Retinal pigment epithelial cell (primary cell): Measurements from ENCODE around the gene EIF3F.
A peak's percentile ranks its signal among the peaks of the same experiment; 100 is the strongest.

ENCODE experiments used
- DNase-seq: peaks from one replicate; pipeline ENCODE4 v3.0.0-alpha.2; 2010; ENCODE audit warnings: low read depth
- H3K4me3 ChIP-seq: 2 replicates; pipeline ENCODE4 v1.5.1; 2011; ENCODE audit warnings: mild to moderate bottlenecking, low read length, control low read depth, moderate library complexity
- TF ChIP-seq, protein P1 (sequence below): conservative IDR thresholded peaks from 2 replicates; pipeline ENCODE4 v1.5.1; 2011; ENCODE audit warnings: low read depth, low read length, control low read depth, inconsistent platforms

EIF3F gene, protein sequence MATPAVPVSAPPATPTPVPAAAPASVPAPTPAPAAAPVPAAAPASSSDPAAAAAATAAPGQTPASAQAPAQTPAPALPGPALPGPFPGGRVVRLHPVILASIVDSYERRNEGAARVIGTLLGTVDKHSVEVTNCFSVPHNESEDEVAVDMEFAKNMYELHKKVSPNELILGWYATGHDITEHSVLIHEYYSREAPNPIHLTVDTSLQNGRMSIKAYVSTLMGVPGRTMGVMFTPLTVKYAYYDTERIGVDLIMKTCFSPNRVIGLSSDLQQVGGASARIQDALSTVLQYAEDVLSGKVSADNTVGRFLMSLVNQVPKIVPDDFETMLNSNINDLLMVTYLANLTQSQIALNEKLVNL

DNA sequence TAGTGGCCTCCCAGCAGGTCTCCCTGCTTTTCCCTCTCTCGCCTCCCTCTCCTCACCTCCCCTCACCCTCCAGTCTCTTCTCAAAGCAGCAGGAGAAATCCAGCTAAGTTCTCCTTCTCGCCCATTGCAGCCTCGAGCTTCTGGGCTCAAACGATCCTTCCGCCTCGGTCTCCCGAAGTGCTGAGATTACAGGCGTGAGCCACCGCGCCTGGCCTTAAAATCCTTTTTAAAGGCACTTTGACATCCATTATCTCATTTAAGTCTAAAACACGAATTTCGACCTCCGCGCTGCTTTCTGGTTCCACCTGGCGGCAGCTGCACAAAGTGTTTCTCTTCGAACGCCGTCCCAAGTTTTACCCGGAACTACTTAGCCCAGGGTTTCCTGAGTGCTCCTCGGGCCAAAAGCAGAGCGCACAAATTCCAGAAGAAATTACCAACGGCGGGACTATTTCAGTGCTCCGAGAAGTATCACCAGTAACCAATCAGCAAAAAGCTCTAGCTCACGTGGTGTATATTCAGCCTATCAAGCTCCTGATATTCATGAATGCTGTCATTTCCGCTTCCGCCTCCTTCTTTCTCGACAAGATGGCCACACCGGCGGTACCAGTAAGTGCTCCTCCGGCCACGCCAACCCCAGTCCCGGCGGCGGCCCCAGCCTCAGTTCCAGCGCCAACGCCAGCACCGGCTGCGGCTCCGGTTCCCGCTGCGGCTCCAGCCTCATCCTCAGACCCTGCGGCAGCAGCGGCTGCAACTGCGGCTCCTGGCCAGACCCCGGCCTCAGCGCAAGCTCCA is at the start of gene EIF3F:
EIF3F (plus strand) TSS at position 570 of the 792 bp plus-strand sequence; CDS start at position 586, 16 bp downstream.
- DNase-seq, result peak; percentile 99
- TF ChIP-seq, protein P1, sequence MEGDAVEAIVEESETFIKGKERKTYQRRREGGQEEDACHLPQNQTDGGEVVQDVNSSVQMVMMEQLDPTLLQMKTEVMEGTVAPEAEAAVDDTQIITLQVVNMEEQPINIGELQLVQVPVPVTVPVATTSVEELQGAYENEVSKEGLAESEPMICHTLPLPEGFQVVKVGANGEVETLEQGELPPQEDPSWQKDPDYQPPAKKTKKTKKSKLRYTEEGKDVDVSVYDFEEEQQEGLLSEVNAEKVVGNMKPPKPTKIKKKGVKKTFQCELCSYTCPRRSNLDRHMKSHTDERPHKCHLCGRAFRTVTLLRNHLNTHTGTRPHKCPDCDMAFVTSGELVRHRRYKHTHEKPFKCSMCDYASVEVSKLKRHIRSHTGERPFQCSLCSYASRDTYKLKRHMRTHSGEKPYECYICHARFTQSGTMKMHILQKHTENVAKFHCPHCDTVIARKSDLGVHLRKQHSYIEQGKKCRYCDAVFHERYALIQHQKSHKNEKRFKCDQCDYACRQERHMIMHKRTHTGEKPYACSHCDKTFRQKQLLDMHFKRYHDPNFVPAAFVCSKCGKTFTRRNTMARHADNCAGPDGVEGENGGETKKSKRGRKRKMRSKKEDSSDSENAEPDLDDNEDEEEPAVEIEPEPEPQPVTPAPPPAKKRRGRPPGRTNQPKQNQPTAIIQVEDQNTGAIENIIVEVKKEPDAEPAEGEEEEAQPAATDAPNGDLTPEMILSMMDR, result peak; percentile 77
- peak within 1 kb of the TSS; percentile 98 for H3K4me3 ChIP-seq

DNA sequence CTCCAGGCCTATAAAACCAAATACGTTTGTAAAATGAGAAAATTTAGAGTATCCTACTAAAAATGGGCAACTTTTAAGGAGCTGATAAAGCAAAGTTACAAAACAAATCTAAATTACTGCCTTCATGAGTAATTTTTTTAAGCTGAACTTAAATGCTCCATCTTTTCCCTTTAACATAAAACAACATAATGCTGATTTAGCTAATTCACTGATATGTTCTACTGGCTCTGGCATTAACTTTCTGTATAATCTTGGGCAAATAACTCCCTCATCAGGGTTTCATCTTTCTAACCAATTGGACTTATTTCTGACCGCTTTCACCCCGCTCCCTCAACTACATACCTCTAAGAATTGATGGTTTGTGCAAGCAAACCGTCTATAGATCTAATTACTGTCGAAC is 46.0 kb upstream of the EIF3F start:
- no peak overlapping the region for H3K4me3 ChIP-seq
- no peak for DNase-seq
- TF ChIP-seq, protein P1, result no peak

DNA sequence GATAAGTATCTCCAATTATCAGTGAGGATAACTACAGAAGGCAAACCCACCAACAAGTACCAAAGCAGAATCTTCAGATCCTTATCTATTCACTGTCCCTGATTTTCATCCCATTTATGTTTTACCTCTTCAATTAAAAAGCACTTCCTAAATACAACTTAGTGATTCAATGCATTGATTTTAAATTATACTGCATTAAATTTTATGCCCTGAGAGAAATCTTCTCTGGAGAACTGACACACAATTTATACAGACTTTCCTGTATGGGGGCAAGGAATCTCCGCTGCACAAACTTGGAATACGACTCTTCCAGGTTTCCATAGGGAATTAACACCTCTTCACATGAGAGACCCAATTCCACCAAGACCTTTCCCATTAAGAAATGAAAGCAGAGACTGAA is 45.5 kb upstream of the EIF3F start, which contains the start of gene OR10A3:
OR10A3 (minus strand) TSS at position 101 of the 400 bp plus-strand sequence. CDS start 2,188 bp downstream, outside the sequence.
- no peak within 1 kb of the TSS for H3K4me3 ChIP-seq
- TF ChIP-seq, protein P1, result no peak
- no peak for DNase-seq

DNA sequence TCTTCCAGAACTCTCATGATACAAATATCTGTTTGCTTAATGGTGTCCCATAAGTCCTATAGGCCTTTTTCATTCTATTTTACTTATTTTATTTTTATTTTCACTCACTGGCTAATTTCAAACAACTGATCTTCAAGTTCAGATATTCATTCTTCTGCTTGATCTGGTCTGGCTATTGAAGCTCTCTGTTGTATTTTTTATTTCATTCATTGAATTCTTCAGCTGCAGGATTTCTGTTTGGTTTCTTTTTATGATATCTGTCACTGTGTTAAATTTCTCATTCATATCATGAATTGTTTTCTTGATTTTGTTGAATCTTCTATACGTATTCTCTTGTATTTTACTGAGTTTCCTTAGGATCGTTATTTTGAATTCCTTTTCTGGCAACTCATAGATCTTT is 43.0 kb upstream of the EIF3F start:
- H3K4me3 ChIP-seq, result no peak overlapping the region
- no peak for DNase-seq
- TF ChIP-seq, protein P1, result no peak

DNA sequence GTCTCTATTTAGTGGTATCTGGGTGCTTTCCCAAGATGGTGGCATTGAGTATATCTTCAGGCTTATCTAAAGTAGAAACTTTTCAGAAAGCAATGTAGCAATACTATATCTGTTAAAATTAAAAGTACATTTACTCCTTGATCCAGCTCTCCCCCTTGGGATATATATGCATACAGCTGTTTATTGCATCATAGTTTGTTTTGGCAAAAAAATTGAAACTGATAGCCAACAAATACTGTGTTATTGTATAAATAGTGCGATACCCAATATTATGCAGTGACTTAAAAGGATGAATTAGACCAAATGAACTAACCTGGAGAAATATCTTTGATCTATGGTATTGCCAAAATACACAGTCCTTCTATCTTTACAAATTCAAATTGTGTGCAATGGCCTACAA is 37.2 kb upstream of the EIF3F start:
- TF ChIP-seq, protein P1, result no peak
- H3K4me3 ChIP-seq, result no peak overlapping the region
- no peak for DNase-seq

DNA sequence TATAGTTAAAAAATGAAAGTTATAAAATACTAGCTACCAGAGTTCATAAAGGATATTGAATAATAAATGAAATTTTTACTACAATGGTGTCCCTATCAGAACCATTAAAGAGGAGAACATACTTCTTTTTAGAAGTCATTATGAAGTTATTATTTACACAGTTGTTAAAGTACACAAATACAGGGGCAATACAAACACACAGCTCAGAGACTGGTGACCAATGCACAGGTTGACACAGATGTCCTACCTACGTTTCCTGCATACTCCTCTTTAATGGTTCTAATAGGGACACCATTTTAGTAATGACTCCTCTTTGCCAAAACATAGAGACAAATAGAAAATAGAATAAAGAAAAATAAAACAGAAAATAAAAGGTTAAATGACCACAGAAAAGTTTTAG is 31.9 kb upstream of the EIF3F start:
- DNase-seq, result no peak
- TF ChIP-seq, protein P1, result no peak
- no peak overlapping the region for H3K4me3 ChIP-seq

DNA sequence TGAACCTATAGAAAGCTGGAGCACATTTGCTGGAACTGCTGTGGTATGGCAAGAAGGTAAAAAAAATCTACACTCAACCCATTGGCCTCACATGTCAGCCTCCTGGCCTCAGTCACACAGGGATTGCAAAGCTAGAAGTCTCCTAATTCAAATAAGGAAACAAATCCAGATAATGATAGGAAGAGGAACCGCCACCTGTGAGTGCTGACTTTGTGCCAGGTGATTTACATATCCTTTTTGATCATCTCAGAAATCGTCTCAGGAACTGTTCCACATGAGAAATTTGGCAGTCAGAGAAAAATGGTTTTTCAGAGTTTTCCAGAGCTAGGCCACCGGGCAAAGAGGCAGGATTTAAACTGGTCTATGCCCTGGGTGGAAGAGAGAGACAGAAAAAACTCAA is 22.9 kb upstream of the EIF3F start:
- H3K4me3 ChIP-seq, result no peak overlapping the region
- TF ChIP-seq, protein P1, result no peak
- no peak for DNase-seq
